IMR-90 (cell line): ENCODE data around the gene DSCAM. TPM values are rescaled to one million over a fixed set of nuclear protein-coding genes. Genes with fewer than 3 reads are reported as not detected.

ENCODE experiments used
- ATAC-seq: fragments of 200-7000 bp; cut with Tn5 transposase; 2 replicates; pipeline ENCODE4 v1.9.1; 2020; ENCODE audit warnings: low read depth, mild to moderate bottlenecking, moderate library complexity
- BruUV-seq: library from RNA; stranded (reverse); fragments of 400-500 nt; replicated peaks from 2 replicates; lab custom pipeline; 2021; lab: Mats Ljungman, UMichigan
- CTCF ChIA-PET: fragments of 300-600 bp; formaldehyde crosslinking; extraction: SDS; loops from one replicate; lab custom pipeline; 2021; ENCODE audit warnings: antibody characterized with exemption; lab: Yijun Ruan, JAX
- POLR2A ChIA-PET: fragments of 300-600 bp; sonication (Branson Sonifier 250); formaldehyde crosslinking; loops from one replicate; lab custom pipeline; 2022; ENCODE audit warnings: antibody characterized with exemption; ENCODE audit not compliant: unreplicated experiment; lab: Charles Lee
- DNase-seq: peaks from one replicate; pipeline ENCODE4 v3.0.0; 2013
- H2AFZ ChIP-seq: replicated peaks from 2 replicates; pipeline ENCODE3; 2013; ENCODE audit warnings: low read length, mild to moderate bottlenecking; ENCODE audit not compliant: poor library complexity
- H2AK5ac ChIP-seq: 2 replicates; pipeline ENCODE4 v1.6.1; 2013; ENCODE audit warnings: low read depth, low read length, inconsistent platforms
- H2AK9ac ChIP-seq: replicated peaks from 2 replicates; pipeline ENCODE3; 2013; ENCODE audit warnings: mild to moderate bottlenecking, low read depth, low read length, moderate library complexity; ENCODE audit not compliant: poor library complexity
- H2BK120ac ChIP-seq: 2 replicates; pipeline ENCODE4 v1.6.1; 2013; ENCODE audit warnings: low read depth, low read length, inconsistent platforms
- H2BK15ac ChIP-seq: 3 replicates; pipeline ENCODE4 v1.6.1; 2013; ENCODE audit warnings: low read depth, low read length, inconsistent platforms
- H2BK20ac ChIP-seq: 2 replicates; pipeline ENCODE4 v1.6.1; 2013; ENCODE audit warnings: low read depth, mild to moderate bottlenecking, inconsistent platforms, low read length, moderate library complexity
- H2BK5ac ChIP-seq: 2 replicates; pipeline ENCODE4 v1.6.1; 2013; ENCODE audit warnings: mild to moderate bottlenecking, low read depth, low read length, inconsistent platforms; ENCODE audit not compliant: poor library complexity, severe bottlenecking
- H3K14ac ChIP-seq: replicated peaks from 2 replicates; pipeline ENCODE4 v1.6.1; 2013; ENCODE audit warnings: low read depth, low read length, inconsistent platforms
- H3K18ac ChIP-seq: 2 replicates; pipeline ENCODE4 v1.6.1; 2013; ENCODE audit warnings: low read depth, low read length, control low read depth
- H3K23ac ChIP-seq: 2 replicates; pipeline ENCODE4 v1.6.1; 2013; ENCODE audit warnings: low read depth, low read length, inconsistent platforms
- H3K27ac ChIP-seq: 2 replicates; pipeline ENCODE4 v1.5.1; 2013; ENCODE audit warnings: mild to moderate bottlenecking, control low read depth, low read length; ENCODE audit not compliant: insufficient read depth
- H3K27me3 ChIP-seq: 2 replicates; pipeline ENCODE4 v1.6.1; 2013; ENCODE audit warnings: low read length; ENCODE audit not compliant: control insufficient read depth, insufficient read depth
- H3K36me3 ChIP-seq: 2 replicates; pipeline ENCODE4 v1.6.1; 2013; ENCODE audit warnings: low read length, mixed read lengths; ENCODE audit not compliant: control insufficient read depth, insufficient read depth
- H3K4ac ChIP-seq: 2 replicates; pipeline ENCODE4 v1.6.1; 2013; ENCODE audit warnings: low read depth, low read length, inconsistent platforms
- H3K4me1 ChIP-seq: 2 replicates; pipeline ENCODE4 v1.6.1; 2013; ENCODE audit warnings: low read length, mixed read lengths; ENCODE audit not compliant: control insufficient read depth, insufficient read depth
- H3K4me2 ChIP-seq: 2 replicates; pipeline ENCODE4 v1.6.1; 2013; ENCODE audit warnings: low read depth, mild to moderate bottlenecking, control low read depth, low read length, moderate library complexity
- H3K4me3 ChIP-seq: 2 replicates; pipeline ENCODE4 v1.5.1; 2013; ENCODE audit warnings: low read depth, mild to moderate bottlenecking, control low read depth, low read length, moderate library complexity; ENCODE audit not compliant: insufficient read depth
- H3K56ac ChIP-seq: 2 replicates; pipeline ENCODE4 v1.6.1; 2013; ENCODE audit warnings: low read length, inconsistent platforms; ENCODE audit not compliant: insufficient read depth; ENCODE audit errors: extremely low read depth
- H3K79me1 ChIP-seq, 2 experiments: 2 replicates each; pipeline ENCODE4 v1.6.1; 2013; ENCODE audit warnings: low read length in 2 of 2, inconsistent platforms in 1 of 2, low read depth in 1 of 2
- H3K9ac ChIP-seq: 2 replicates; pipeline ENCODE4 v1.6.1; 2013; ENCODE audit warnings: low read depth, low read length, control low read depth
- H3K9me1 ChIP-seq: 2 replicates; pipeline ENCODE4 v1.6.1; 2013; ENCODE audit warnings: low read length, inconsistent platforms; ENCODE audit not compliant: insufficient read depth
- H3K9me3 ChIP-seq: 2 replicates; pipeline ENCODE4 v1.6.1; 2013; ENCODE audit warnings: low read length; ENCODE audit not compliant: control insufficient read depth, insufficient read depth
- H4K20me1 ChIP-seq: 2 replicates; pipeline ENCODE4 v1.6.1; 2013; ENCODE audit warnings: low read length, inconsistent platforms; ENCODE audit not compliant: insufficient read depth
- H4K5ac ChIP-seq: 2 replicates; pipeline ENCODE4 v1.6.1; 2013; ENCODE audit warnings: mild to moderate bottlenecking, low read depth, low read length, control low read depth
- H4K8ac ChIP-seq, 2 experiments: 2 replicates each; pipeline ENCODE4 v1.6.1; 2013; ENCODE audit warnings: low read depth in 2 of 2, low read length in 2 of 2, control low read depth in 1 of 2, inconsistent platforms in 1 of 2
- H4K91ac ChIP-seq: 2 replicates; pipeline ENCODE4 v1.6.1; 2013; ENCODE audit warnings: low read depth, low read length, inconsistent platforms; ENCODE audit not compliant: insufficient read depth
- BHLHE40 ChIP-seq: fragments of 150-350 bp; IDR thresholded peaks from 2 replicates; pipeline ENCODE4 v1.6.1; 2016; ENCODE audit warnings: mild to moderate bottlenecking, low read depth, low read length
- CEBPB ChIP-seq: IDR thresholded peaks from 2 replicates; pipeline ENCODE4 v1.6.1; 2012; ENCODE audit warnings: low read depth, low read length, improper control_type of control experiment
- CHD1 ChIP-seq: IDR thresholded peaks from 2 replicates; pipeline ENCODE4 v1.6.1; 2012; ENCODE audit warnings: low read depth, low read length, improper control_type of control experiment
- FOS ChIP-seq: fragments of 150-350 bp; IDR thresholded peaks from 2 replicates; pipeline ENCODE4 v1.6.1; 2016; ENCODE audit warnings: low read depth, low read length
- MAFK ChIP-seq: IDR thresholded peaks from 2 replicates; pipeline ENCODE4 v1.6.1; 2012; ENCODE audit warnings: low read depth, low read length, improper control_type of control experiment
- MAZ ChIP-seq: IDR thresholded peaks from 2 replicates; pipeline ENCODE4 v1.6.1; 2012; ENCODE audit warnings: low read depth, mild to moderate bottlenecking, low read length, improper control_type of control experiment, moderate library complexity, borderline replicate concordance
- MXI1 ChIP-seq: IDR thresholded peaks from 2 replicates; pipeline ENCODE4 v1.6.1; 2012; ENCODE audit warnings: low read depth, mild to moderate bottlenecking, low read length, moderate library complexity, borderline replicate concordance
- NFE2L2 ChIP-seq: fragments of 150-350 bp; IDR thresholded peaks from 2 replicates; pipeline ENCODE4 v1.6.1; 2016; ENCODE audit warnings: low read depth, mild to moderate bottlenecking, low read length
- POLR2A ChIP-seq: IDR thresholded peaks from 2 replicates; pipeline ENCODE4 v1.6.1; 2012; ENCODE audit warnings: mild to moderate bottlenecking, low read depth, low read length
- RAD21 ChIP-seq: IDR thresholded peaks from 2 replicates; pipeline ENCODE4 v1.6.1; 2012; ENCODE audit warnings: low read length, improper control_type of control experiment
- RCOR1 ChIP-seq: IDR thresholded peaks from 2 replicates; pipeline ENCODE4 v1.6.1; 2012; ENCODE audit warnings: mild to moderate bottlenecking, low read length, improper control_type of control experiment; ENCODE audit not compliant: insufficient replicate concordance
- RFX5 ChIP-seq: IDR thresholded peaks from 2 replicates; pipeline ENCODE4 v1.8.0; 2012; ENCODE audit warnings: low read depth, mild to moderate bottlenecking, low read length, moderate library complexity
- SMC3 ChIP-seq: fragments of 150-350 bp; IDR thresholded peaks from 2 replicates; pipeline ENCODE4 v1.6.1; 2016; ENCODE audit warnings: low read depth, mild to moderate bottlenecking, antibody characterized with exemption, low read length, moderate library complexity
- WGBS, 2 experiments: methylation state at CpG; one replicate each; pipeline versions ENCODE4 v1.1.5 to v1.1.7; 2013; ENCODE audit warnings: missing lambda C conversion rate in 2 of 2; ENCODE audit not compliant: insufficient read length in 1 of 2; ENCODE audit errors: extremely low coverage in 2 of 2; 5-methylcytosine and 5-hydroxymethylcytosine counted together
- dilution Hi-C: fragments of 300-500 bp; cut with HindIII; formaldehyde crosslinking; loops from one replicate; pipeline ENCODE4 v1.14.3; 2018; ENCODE audit warnings: low sequenced_read_pairs; ENCODE audit not compliant: unreplicated experiment
- in situ Hi-C: fragments of 300-500 bp; cut with MboI; formaldehyde crosslinking; loops from 3 replicates; pipeline ENCODE4 v1.14.3; 2019; ENCODE audit warnings: low sequenced_read_pairs, inconsistent platforms, mixed read lengths
- intact Hi-C: fragments of 100-400 bp; cut with micrococcal nuclease; formaldehyde crosslinking; loops from 2 replicates; pipeline ENCODE4 v1.10.0; 2022
- polyA plus RNA-seq, 3 experiments: library from polyadenylated mRNA; depleted of rRNA; stranded (reverse); fragments of >200 nt; gene quantifications; 2 replicates each; pipeline ENCODE4 v1.2.3, GENCODE V29; 2012; ENCODE audit warnings: low replicate concordance in 1 of 3
- total RNA-seq: library from RNA; depleted of rRNA; stranded (reverse); fragments of >200 nt; gene quantifications from 2 replicates; pipeline ENCODE4 v1.2.3, GENCODE V29; 2012
- TF ChIP-seq, protein P1 (sequence below): conservative IDR thresholded peaks from 2 replicates; pipeline ENCODE4 v1.5.1; 2012; ENCODE audit warnings: mild to moderate bottlenecking, low read depth, low read length, improper control_type of control experiment
- TF ChIP-seq, protein P2 (sequence below): fragments of 150-350 bp; IDR thresholded peaks from 2 replicates; pipeline ENCODE4 v1.6.1; 2017; ENCODE audit warnings: mild to moderate bottlenecking, antibody characterized with exemption, low read length, low read depth
- TF ChIP-seq, protein P3 (sequence below): fragments of 150-350 bp; IDR thresholded peaks from 2 replicates; pipeline ENCODE4 v1.6.1; 2016; ENCODE audit warnings: low read depth, mild to moderate bottlenecking, low read length, moderate library complexity, borderline replicate concordance

The DSCAM gene
- total and polyA plus RNA-seq, 2 of the 4 experiments (the other 2 are of a cell fraction) = under 0.01 to 0.02 TPM

DNA sequence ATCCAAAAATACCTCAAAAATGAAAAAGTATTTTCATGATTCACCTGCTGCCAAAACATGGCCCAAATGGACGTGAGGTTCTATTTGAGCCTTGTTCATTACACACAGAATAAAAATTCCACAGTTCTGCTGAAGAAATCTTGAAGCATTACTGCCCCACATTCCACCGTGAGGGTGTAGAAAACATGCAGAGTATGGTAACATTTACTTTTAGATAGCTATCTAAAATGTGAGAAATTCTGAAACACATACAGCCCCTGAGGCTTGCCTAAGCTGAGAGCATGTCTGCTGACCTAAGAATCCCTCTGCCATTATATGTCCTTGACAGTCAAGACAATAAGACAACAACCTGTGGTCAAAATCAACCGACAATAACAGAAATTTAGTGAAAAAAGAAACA is 186.5 kb downstream of the DSCAM start:
- no peak for DNase-seq
- no peaks in the 10 kb centered on the region for H3K9me1 ChIP-seq
- no peak overlapping the region for H3K4me3 ChIP-seq
- no peaks in the 10 kb centered on the region for H3K4me1 ChIP-seq
- H3K9ac ChIP-seq = no peak overlapping the region
- H3K79me1 ChIP-seq = no peaks in the 10 kb centered on the region
- in situ Hi-C loops (loop anchor here (25.0 kb wide), 1 partner anchor 102 kb away; no protein-coding TSS in a partner anchor), intact Hi-C loops (no loop called here), dilution Hi-C loops (no loop called here)
- H3K56ac ChIP-seq = no peak overlapping the region
- TF ChIP-seq, protein P1, sequence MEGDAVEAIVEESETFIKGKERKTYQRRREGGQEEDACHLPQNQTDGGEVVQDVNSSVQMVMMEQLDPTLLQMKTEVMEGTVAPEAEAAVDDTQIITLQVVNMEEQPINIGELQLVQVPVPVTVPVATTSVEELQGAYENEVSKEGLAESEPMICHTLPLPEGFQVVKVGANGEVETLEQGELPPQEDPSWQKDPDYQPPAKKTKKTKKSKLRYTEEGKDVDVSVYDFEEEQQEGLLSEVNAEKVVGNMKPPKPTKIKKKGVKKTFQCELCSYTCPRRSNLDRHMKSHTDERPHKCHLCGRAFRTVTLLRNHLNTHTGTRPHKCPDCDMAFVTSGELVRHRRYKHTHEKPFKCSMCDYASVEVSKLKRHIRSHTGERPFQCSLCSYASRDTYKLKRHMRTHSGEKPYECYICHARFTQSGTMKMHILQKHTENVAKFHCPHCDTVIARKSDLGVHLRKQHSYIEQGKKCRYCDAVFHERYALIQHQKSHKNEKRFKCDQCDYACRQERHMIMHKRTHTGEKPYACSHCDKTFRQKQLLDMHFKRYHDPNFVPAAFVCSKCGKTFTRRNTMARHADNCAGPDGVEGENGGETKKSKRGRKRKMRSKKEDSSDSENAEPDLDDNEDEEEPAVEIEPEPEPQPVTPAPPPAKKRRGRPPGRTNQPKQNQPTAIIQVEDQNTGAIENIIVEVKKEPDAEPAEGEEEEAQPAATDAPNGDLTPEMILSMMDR = no peak
- no peak for TF ChIP-seq RAD21
- TF ChIP-seq RFX5 = no peak
- TF ChIP-seq MAZ = no peak
- no peak for TF ChIP-seq MXI1
- TF ChIP-seq MAFK = no peak
- TF ChIP-seq CEBPB = no peak
- no peak for TF ChIP-seq NFE2L2
- no peak for TF ChIP-seq FOS
- TF ChIP-seq CHD1 = no peak
- TF ChIP-seq BHLHE40 = no peak
- TF ChIP-seq POLR2A = no peak
- TF ChIP-seq, protein P2, sequence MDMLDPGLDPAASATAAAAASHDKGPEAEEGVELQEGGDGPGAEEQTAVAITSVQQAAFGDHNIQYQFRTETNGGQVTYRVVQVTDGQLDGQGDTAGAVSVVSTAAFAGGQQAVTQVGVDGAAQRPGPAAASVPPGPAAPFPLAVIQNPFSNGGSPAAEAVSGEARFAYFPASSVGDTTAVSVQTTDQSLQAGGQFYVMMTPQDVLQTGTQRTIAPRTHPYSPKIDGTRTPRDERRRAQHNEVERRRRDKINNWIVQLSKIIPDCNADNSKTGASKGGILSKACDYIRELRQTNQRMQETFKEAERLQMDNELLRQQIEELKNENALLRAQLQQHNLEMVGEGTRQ = no peak
- TF ChIP-seq SMC3 = no peak
- TF ChIP-seq RCOR1 = no peak
- TF ChIP-seq, protein P3, sequence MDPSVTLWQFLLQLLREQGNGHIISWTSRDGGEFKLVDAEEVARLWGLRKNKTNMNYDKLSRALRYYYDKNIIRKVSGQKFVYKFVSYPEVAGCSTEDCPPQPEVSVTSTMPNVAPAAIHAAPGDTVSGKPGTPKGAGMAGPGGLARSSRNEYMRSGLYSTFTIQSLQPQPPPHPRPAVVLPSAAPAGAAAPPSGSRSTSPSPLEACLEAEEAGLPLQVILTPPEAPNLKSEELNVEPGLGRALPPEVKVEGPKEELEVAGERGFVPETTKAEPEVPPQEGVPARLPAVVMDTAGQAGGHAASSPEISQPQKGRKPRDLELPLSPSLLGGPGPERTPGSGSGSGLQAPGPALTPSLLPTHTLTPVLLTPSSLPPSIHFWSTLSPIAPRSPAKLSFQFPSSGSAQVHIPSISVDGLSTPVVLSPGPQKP = no peak
- ATAC-seq = no peak
- POLR2A ChIA-PET = no interaction called here
- H3K14ac ChIP-seq = no peak overlapping the region
- no peak overlapping the region for H4K8ac ChIP-seq
- peaks cover 18% of the 10 kb centered on the region for H3K9me3 ChIP-seq
- H2AK5ac ChIP-seq = no peak overlapping the region
- H3K36me3 ChIP-seq = no peaks in the 10 kb centered on the region
- no peak overlapping the region for H3K23ac ChIP-seq
- H3K4me2 ChIP-seq = no peak overlapping the region; the same call in 1 of the 2 replicates
- no peak overlapping the region for H4K5ac ChIP-seq
- no peak overlapping the region for H3K27ac ChIP-seq
- no peak overlapping the region for H3K18ac ChIP-seq
- no peak overlapping the region for H2BK5ac ChIP-seq
- no peaks in the 10 kb centered on the region for H4K20me1 ChIP-seq
- H2BK15ac ChIP-seq = no peak overlapping the region
- WGBS, 2 experiments = no CpG with 5 or more reads among the region's 3 CpGs
- no TSS peak for BruUV-seq
- no peak overlapping the region for H2BK120ac ChIP-seq
- H4K91ac ChIP-seq = no peak overlapping the region
- H2BK20ac ChIP-seq = no peak overlapping the region
- no peaks in the 10 kb centered on the region for H3K27me3 ChIP-seq
- CTCF ChIA-PET = no interaction called here
- no peak overlapping the region for H3K4ac ChIP-seq
- no peak overlapping the region for H2AFZ ChIP-seq
- H2AK9ac ChIP-seq = no peak overlapping the region
